Subcutaneous adipose tissue (tissue), 4 donors: Measurements from ENCODE around the gene ZNF582. TPM values are rescaled to one million over a fixed set of nuclear protein-coding genes. Genes with fewer than 3 reads are reported as not detected.

ENCODE experiments used
- total RNA-seq, 4 donors: library from RNA; depleted of rRNA; stranded (reverse); fragments of >200 nt; gene quantifications; one replicate each; pipeline ENCODE4 v1.1.0, GENCODE V29; 2016
- TF ChIP-seq, protein P1 (sequence below): fragments of 450-650 bp; IDR thresholded peaks from one replicate; pipeline ENCODE4 v1.5.1; 2016; ENCODE audit warnings: low read depth, mild to moderate bottlenecking, control low read depth, antibody characterized with exemption, moderate library complexity

Gene ZNF582
- total RNA-seq, 4 donors from 2014 or later, result 2.4 to 3.8 (median 3.1) TPM

DNA sequence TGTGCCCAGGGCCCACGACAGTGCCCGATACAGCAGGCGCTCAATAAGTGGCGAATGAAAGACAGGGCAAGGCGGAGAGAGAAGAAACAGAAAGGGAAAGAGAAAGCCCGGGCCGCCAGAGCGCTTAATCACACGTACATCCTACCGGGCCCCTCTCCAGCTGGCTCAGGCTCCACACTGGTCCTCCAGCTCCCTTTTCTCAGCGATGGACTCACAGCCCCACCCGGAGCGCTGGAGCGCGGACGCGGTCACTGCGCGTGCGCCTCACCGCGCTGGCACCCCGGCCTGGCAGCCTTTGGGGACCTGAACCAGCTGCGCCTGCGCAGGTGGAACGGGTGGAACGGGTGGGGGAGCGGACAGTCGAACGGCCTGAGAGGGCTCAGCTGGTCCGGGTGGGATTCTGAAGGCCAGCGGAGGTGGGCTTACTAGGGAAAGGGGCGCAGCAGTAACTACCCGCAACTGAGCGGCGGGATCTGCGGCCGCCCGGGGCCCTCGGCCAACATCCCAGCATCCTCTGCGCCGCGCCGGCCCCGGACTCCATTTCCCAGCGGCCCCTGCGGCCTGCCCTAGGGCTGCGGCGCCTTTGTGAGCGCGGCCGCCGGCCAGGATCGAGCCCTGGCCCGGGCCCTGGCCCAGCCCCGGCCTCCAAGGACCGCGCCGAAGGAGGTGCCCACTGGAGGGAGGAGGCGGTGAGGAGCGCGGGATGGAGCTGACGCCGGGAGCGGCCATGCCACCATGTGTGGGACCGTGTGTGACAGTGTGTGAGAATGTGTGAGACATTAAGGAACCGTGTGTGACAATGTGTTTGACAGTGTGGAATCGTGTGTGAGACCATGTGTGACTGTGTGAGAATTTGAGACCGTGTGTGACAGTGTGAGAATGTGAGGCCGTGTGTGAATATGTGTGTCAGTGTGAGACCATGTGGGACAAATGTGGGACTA is 10.7 kb upstream of the ZNF582 start, which contains the start of gene ZNF583:
Gene ZNF583, plus strand, starts transcription at position 569 of the 941 bp plus-strand sequence. CDS start 2,783 bp downstream, outside the sequence.
- TF ChIP-seq, protein P1, sequence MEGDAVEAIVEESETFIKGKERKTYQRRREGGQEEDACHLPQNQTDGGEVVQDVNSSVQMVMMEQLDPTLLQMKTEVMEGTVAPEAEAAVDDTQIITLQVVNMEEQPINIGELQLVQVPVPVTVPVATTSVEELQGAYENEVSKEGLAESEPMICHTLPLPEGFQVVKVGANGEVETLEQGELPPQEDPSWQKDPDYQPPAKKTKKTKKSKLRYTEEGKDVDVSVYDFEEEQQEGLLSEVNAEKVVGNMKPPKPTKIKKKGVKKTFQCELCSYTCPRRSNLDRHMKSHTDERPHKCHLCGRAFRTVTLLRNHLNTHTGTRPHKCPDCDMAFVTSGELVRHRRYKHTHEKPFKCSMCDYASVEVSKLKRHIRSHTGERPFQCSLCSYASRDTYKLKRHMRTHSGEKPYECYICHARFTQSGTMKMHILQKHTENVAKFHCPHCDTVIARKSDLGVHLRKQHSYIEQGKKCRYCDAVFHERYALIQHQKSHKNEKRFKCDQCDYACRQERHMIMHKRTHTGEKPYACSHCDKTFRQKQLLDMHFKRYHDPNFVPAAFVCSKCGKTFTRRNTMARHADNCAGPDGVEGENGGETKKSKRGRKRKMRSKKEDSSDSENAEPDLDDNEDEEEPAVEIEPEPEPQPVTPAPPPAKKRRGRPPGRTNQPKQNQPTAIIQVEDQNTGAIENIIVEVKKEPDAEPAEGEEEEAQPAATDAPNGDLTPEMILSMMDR, result no peak

DNA sequence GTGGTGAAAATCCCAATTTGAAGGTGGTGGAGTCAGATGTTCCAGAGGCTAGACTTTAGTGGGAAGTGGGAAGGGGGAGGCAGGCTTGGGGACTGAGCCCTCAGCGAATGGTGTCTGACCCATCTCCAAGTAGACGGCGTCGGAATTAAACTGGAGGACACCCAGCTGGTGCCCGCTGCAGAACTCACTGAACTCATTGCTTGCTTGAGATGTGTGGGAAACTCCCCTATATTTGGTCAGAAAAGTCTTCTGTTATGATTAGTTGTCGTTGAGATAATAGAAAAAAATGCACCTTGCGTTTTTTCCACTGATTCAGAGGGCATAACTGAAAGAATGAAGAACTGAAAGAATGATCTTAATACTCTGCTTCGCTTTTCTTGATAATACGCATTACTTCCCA is 9.9 kb upstream of the ZNF582 start:
- TF ChIP-seq, protein P1, result no peak

DNA sequence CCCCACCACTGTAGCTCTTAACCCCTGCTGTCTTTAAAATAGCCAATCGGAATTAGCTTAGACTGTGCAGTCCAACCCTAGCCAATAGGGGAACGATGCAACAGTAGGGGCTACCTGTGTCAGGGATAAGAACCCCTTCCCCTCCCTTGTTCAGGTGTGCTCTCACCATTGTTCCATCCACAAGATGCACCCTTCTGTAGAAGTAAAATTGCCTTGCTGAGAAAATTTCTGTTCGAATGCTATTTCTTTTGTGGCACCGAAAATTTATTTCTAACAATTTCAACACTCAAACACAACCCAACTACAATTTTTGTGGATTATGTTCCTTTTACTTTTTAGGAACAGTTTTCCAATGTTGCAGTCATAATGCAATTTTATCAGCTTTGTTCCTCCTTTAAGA is 7.2 kb upstream of the ZNF582 start:
- TF ChIP-seq, protein P1, result no peak

DNA sequence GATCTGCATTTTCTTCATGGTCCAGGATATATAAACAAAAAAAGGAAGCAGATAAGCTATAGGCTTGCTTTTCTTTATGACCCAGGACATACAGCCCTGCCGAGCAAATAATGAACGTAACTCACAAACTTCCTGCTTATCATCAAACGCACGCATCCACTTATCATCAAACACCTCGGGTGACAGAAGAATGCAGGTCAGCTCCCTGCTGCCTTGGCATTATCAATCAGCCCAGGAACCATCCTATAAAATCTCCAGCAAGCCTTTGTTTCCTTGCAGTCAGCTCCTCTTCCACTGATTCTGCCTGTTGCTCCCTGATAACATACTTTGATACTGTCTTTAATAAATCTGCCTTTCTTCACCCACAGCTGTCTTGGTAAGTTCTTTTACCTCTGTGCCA is 5.5 kb upstream of the ZNF582 start:
- TF ChIP-seq, protein P1, result no peak

DNA sequence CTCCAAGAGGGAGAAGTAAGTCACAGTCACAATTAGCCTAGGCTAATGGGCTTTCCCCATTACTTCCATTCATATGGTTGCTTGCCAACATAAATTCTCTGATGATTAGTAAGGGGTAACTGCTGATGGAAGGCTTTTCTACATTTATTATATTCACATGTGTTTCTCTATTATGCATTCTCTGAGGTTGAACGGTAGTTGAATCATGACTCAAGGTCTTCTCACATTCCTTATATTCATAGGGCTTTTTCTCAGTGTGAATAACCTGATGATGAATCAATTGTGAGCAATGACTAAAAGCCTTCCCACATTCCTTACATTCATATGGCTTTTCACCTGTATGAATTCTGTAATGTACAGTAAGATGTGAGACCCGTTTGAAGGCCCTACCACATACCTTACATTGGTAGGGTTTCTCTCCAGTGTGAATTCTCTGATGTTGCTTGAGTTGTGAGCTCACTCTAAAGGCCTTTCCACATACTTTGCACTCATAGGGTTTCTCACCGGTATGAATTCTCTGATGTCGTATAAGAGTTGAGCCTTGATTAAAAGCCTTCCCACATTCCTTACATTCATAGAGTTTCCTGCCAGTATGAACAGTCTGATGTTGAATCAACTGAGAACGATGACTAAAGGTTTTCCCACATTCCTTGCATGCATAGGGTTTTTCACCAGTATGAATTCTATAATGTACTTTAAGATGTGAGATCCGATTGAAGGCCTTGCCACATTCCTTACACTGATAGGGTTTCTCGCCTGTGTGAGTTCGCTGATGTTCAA is 9.3 kb downstream of the ZNF582 start:
- TF ChIP-seq, protein P1, result no peak

DNA sequence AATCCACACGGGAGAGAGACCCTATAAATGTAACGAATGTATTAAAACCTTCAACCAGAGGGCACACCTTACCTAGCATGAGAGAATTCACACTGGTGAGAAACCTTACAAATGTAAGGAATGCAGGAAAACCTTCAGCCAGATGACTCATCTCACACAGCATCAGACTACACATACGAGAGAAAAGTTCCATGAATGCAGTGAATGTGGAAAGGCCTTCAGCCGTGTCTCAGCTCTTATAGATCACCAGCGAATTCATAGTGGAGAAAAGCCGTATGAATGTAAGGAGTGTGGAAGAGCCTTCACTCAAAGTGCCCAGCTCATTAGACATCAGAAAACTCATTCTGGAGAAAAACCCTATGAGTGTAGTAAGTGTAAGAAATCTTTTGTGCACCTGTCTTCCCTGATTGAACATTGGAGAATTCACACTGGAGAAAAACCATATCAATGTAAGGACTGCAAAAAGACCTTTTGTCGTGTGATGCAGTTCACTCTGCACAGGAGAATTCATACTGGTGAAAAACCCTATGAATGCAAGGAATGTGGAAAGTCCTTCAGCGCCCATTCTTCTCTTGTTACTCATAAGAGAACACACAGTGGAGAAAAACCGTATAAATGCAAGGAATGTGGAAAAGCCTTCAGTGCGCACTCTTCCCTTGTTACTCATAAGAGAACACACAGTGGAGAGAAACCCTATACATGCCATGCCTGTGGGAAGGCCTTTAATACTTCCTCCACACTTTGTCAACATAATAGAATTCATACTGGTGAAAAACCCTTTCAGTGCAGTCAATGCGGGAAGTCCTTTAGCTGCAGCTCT is 16.0 kb downstream of the ZNF582 start:
- TF ChIP-seq, protein P1, result no peak
